Activated gamma-delta T cell (primary cell): Measurements from ENCODE around the gene BNC2.

Source experiments
- DNase-seq: peaks from one replicate; lab custom pipeline; 2025; lab: John Stamatoyannopoulos, UW

Gene BNC2

GRCh38 chr9:16675131-16675530 lies 195.3 kb downstream of the BNC2 start:
- no peak for DNase-seq

DNA sequence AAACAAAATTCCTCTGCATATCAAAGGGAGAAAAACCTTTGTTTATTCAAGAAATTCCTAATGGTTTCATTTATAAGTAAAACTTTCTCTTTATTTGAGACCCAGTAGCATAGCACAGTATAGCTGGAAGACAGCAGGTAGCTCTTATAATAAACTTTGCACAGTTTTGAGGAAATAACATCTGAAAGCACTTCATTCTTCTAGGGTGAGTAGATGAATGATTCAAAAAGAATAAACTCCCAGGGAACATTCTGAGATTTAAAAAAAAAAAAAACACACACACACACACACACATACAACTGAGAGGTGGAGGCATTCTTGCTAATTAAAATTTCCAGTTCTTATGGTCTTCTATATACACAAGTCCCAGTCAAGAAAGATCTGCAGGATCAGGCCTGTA lies 197.3 kb downstream of the BNC2 start:
- no peak for DNase-seq

GRCh38 chr9:16672501-16672900 lies 198.0 kb downstream of the BNC2 start:
- DNase-seq, result no peak

DNA sequence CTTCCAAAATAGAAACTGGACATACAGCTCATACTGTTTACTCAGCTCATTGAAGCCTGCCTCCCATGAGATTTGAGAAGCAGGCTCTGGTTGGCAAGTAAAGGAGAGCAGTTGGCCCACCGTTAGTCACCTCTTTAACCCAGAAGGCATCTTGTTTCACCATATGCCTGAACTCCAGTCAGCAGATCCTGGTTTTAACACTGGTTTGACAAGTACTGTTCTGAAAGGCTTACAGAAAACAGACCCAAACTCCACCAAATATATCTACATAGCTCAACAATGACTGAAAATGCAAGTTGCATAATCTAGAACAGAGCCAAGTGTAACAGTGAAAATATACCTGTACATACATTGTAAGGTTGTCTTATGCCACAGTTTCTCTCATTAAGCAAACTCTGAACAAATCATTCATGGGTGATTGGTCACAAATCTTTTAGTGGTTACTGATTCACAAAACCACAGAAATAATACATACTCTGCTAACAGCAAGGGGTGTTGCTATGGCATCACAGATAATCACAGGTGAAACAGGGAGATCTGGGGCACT lies 198.8 kb downstream of the BNC2 start:
- no peak for DNase-seq

DNA sequence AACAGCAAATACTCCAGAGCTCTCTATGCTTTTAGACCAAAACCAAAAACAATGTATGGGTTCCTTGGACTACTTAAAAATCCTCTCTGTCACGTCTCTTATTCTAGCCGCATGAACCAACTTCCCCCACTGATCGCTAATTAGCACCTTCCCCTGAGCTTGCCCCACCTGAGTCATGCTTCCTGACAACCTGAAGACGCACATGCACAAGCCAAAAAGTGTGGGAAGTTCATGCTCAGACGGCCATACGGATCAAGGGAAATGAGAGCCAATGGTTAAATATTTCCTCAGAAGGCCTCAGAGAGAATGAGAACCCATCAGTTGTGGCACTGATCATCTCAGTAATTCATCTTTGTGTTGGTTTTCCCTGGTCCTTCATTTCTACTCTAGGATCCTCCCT lies 199.7 kb downstream of the BNC2 start:
- no peak for DNase-seq

- DNase-seq, result no peak
These were observed 201.7 kb downstream of the BNC2 start for GRCh38 chr9:16668734-16669295.

- DNase-seq, result no peak
These were observed 206.3 kb downstream of the BNC2 start for GRCh38 chr9:16664211-16664610.

DNA sequence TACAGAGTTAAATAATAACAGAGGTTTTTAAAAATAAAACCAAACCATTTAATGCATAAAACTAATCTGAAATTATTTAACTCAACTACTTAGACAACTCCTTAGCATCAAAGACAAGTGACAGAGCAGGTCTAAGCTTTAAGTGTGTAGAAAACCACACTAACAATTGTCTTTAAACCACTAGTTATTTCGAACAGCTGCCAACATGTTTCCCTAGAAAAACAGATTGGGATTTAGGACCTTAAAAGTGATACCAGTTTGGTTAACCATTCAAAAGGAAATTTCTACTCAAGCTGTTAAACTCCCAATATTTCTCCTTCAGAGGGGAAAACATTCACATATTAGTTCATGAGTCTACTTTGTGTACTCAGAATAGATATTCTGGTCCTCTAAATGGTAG lies 208.7 kb downstream of the BNC2 start:
- DNase-seq, result no peak

GRCh38 chr9:16659096-16659495 lies 211.4 kb downstream of the BNC2 start:
- no peak for DNase-seq

DNA sequence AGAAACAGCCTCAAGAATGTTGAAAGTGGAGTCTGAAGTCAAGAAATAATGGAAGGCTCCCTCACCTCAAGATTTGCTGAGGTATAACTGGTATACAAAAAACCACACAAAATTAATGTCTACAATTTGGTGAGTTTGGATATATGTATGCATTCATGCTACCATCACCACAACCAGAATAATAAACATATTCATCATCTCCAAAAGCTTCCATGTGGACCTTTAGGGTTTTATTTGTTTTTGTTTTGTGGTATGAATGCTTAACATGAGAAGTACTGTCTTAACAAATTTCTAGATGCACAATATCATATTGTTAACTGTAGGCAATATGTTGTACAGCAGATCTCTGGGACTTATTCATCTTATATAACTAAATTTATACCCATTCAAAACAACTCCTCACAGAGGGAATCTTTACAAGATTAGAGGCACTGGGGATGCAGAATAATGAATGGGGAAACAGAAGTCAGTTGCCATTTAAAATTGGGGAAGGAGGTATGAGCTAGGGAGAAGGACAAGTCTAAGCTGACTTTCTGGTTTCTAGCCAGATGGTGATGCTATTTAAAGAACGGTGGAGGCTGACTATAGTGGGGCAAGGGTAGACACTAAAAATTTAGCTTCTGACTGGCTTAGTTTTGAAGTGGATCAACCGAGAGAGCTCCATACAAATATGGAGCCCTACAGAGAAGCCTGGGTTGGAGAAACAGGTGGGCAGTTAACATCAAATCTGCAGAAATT lies 213.9 kb downstream of the BNC2 start:
- DNase-seq, result no peak

DNA sequence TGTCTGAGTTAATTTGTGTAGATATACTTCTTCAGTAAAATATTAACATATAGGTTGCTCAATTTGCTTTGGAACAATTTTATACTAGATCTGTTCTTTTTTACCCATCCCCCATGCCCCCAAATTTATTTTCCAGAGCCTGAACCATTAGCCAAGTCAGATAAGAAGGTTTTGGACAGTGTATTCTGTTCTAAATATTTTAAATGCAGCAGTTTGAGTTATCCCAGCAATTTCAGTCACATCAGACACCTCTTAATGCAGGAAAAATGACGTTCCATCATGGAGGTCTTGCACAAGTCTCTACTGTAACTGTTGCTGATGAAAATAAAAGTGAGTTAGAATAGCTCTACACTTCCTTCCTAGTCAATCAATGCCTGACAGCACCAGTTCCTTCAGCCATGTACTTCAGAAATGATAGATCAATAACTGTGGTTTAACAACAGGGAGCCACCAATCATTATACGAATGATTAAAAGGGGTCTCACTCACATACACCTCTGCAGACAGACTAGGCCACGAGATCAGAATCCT lies 215.8 kb downstream of the BNC2 start:
- no peak for DNase-seq

GRCh38 chr9:16653491-16654399 lies 216.7 kb downstream of the BNC2 start:
- no peak for DNase-seq

- DNase-seq, result no peak
These were observed 217.9 kb downstream of the BNC2 start for GRCh38 chr9:16652582-16652981.

DNA sequence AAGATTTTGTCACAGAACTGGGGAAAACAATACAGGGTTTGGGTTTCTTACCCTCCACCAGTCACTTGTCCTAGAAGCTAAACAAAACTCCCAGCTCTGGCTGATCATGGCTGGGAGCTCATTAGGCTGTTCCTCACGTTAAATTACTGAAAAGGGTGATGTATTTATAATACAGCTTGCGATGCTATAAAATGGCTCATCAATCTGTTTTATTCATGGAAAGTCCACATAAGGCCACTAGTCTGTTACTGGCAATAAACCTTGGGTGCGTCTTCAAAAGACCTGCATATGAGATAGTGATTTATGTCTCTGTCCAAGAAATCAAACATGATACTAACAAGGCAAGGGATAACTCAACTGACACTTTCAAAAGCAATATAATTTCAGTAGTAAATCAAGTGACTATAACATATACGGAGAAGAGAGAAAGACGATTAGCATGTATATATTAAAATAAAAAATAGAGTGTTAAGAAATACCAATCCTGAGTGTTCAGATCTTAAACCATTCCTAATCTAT lies 219.0 kb downstream of the BNC2 start:
- no peak for DNase-seq

- DNase-seq, result no peak
These were observed 224.5 kb downstream of the BNC2 start for GRCh38 chr9:16645970-16646369.

- DNase-seq, result no peak
These were observed 227.9 kb downstream of the BNC2 start for GRCh38 chr9:16642421-16643109.

DNA sequence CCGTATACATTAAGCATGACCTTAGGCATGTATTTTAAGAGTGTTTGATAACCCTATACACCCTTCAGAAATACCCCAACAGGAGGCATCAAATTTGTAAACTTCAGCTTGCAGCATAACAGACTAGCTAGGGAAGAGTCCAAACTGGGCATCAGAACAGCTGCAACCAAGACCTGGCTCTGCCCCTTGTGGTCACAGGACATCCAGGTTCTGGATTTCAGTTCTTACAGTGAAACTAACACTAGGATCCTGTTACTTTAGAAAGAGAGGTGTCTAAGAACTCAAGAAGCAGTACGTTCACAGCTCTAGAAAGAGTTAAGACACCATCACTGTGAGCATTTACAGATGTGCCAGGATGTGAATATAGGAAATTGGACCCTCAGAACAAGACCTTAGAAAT lies 229.8 kb downstream of the BNC2 start:
- no peak for DNase-seq

- no peak for DNase-seq
These were observed 230.8 kb downstream of the BNC2 start for GRCh38 chr9:16639644-16640043.

DNA sequence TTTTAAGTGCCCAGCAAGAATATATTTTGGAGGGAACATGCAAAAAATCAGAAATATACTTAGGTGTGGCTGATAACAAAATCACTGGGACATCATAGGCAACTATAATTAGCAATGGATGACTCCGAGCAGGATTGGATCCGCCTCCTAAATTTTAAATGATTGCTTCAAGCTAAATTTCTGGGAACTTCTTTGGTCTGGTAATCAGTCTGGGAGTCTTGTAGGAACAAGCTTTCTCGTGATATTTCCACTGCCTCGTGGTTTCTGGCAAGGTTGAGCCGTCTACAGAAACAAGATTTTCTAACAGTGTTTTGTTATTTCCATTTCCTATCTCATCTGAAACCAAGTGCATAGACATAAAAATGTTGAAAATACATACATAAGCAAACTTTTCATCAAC lies 232.6 kb downstream of the BNC2 start:
- no peak for DNase-seq

- DNase-seq, result no peak
These were observed 233.3 kb downstream of the BNC2 start for GRCh38 chr9:16637218-16637617.

DNA sequence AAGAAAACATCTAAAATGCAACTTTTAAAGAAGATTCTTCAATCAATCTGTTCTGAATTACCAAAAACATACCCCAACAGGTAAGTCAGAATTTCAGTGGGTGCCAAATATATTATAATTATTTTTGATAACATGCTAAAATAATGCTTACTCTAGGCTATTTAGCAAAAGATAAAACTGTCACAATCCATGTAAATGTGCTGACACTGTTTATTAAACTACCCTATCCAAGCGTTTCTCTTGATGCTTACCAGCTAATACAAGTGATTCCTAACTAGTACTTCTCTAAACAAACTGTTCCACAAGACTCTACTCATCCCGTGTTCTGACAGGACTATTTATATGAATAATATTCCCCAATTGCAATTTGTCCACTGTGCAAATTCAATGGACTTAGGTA lies 236.7 kb downstream of the BNC2 start:
- DNase-seq, result no peak

DNA sequence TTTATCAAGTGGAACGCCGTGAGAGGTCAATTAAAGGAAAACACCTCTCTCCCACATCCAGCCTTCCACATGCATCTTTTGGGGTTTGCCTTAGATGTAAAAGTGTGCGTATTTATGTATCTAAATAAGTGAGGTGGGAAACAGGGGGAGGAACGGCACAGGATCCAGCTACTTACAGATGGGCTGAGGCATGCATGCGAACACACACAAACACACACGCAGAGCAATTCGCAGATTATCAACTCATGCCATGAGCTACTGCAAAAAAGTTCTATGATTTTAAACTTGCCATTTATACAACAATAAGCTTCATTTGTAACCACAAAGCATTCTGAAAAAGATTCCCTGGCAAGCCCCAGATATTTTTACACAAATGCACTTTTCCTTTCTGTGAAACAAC lies 242.1 kb downstream of the BNC2 start:
- no peak for DNase-seq
